Stimulated activated CD8-positive, alpha-beta memory T cell treated with anti-CD3 and anti-CD28 coated beads, Interleukin-4, amount 100 ng/mL, for 4 hours (primary cell): ENCODE measurements around the gene TARP.
"Not testable (repeated sequence)": the region's sequence is repeated elsewhere in the genome, so short reads cannot be mapped to it uniquely, and the experiment has no call there.

Source experiments
- DNase-seq, 2 donors: peaks; one replicate each; pipeline ENCODE4 v3.0.0-alpha.2; 2020; ENCODE audit warnings: low read depth in 2 of 2, low spot score in 1 of 2

TARP gene

GRCh38 chr7:38262545-38262944 lies 10.9 kb downstream of the TARP start:
- DNase-seq: no peak

- DNase-seq: not testable (repeated sequence)
These were observed 11.4 kb downstream of the TARP start for GRCh38 chr7:38262026-38262425.

GRCh38 chr7:38261601-38262000 lies 11.8 kb downstream of the TARP start:
- not testable (repeated sequence) for DNase-seq

- not testable (repeated sequence) for DNase-seq
These were observed 14.3 kb downstream of the TARP start for GRCh38 chr7:38259157-38259556.

GRCh38 chr7:38257350-38257677 lies 16.1 kb downstream of the TARP start:
- DNase-seq: no peak

- not testable (repeated sequence) for DNase-seq
These were observed 23.6 kb downstream of the TARP start for GRCh38 chr7:38249849-38250248.

- no peak for DNase-seq
These were observed 25.3 kb downstream of the TARP start for GRCh38 chr7:38248069-38248567.

- DNase-seq: no peak
These were observed 27.9 kb downstream of the TARP start for GRCh38 chr7:38245409-38245977.

- no peak for DNase-seq
These were observed 28.9 kb downstream of the TARP start for GRCh38 chr7:38244516-38244915.

GRCh38 chr7:38243345-38243744 lies 30.1 kb downstream of the TARP start:
- not testable (repeated sequence) for DNase-seq

- DNase-seq: no peak
These were observed 30.6 kb downstream of the TARP start for GRCh38 chr7:38242814-38243213.

GRCh38 chr7:38241071-38241470 lies 32.4 kb downstream of the TARP start:
- DNase-seq: no peak

GRCh38 chr7:38239129-38239528 lies 34.3 kb downstream of the TARP start:
- DNase-seq: not testable (repeated sequence)

GRCh38 chr7:38235606-38236005 lies 37.8 kb downstream of the TARP start:
- no peak for DNase-seq

GRCh38 chr7:38234759-38235158 lies 38.7 kb downstream of the TARP start:
- not testable (repeated sequence) for DNase-seq

- peak; percentile 49 to 77 for DNase-seq
These were observed 40.7 kb downstream of the TARP start for GRCh38 chr7:38232502-38233366.

- no peak for DNase-seq
These were observed 43.4 kb downstream of the TARP start for GRCh38 chr7:38229884-38230642.

- DNase-seq: no peak
These were observed 44.0 kb downstream of the TARP start for GRCh38 chr7:38229386-38229785.

GRCh38 chr7:38224392-38224791 lies 49.0 kb downstream of the TARP start:
- no peak for DNase-seq

GRCh38 chr7:38223306-38223705 lies 50.1 kb downstream of the TARP start:
- DNase-seq: no peak

GRCh38 chr7:38222481-38223096 lies 50.8 kb downstream of the TARP start:
- no peak for DNase-seq
